IPS-15b (cell line): ENCODE results near the gene CCDC17.

Experiments used
- H3K27me3 ChIP-seq: one replicate; pipeline ENCODE4 v1.6.1; 2013; ENCODE audit warnings: low read length; ENCODE audit not compliant: control insufficient read depth, insufficient read depth
- H3K36me3 ChIP-seq: one replicate; pipeline ENCODE4 v1.6.1; 2013; ENCODE audit warnings: low read length; ENCODE audit not compliant: control insufficient read depth, insufficient read depth
- H3K4me1 ChIP-seq: one replicate; pipeline ENCODE4 v1.6.1; 2013; ENCODE audit warnings: mild to moderate bottlenecking, low read length; ENCODE audit not compliant: control insufficient read depth, insufficient read depth
- H3K4me3 ChIP-seq: one replicate; pipeline ENCODE4 v1.5.1; 2013; ENCODE audit warnings: low read depth, low read length
- H3K9ac ChIP-seq: one replicate; pipeline ENCODE4 v1.6.1; 2013; ENCODE audit warnings: low read depth, mild to moderate bottlenecking, low read length
- H3K9me3 ChIP-seq: one replicate; pipeline ENCODE4 v1.6.1; 2013; ENCODE audit warnings: mild to moderate bottlenecking, low read length; ENCODE audit not compliant: control insufficient read depth, insufficient read depth

Gene CCDC17

DNA sequence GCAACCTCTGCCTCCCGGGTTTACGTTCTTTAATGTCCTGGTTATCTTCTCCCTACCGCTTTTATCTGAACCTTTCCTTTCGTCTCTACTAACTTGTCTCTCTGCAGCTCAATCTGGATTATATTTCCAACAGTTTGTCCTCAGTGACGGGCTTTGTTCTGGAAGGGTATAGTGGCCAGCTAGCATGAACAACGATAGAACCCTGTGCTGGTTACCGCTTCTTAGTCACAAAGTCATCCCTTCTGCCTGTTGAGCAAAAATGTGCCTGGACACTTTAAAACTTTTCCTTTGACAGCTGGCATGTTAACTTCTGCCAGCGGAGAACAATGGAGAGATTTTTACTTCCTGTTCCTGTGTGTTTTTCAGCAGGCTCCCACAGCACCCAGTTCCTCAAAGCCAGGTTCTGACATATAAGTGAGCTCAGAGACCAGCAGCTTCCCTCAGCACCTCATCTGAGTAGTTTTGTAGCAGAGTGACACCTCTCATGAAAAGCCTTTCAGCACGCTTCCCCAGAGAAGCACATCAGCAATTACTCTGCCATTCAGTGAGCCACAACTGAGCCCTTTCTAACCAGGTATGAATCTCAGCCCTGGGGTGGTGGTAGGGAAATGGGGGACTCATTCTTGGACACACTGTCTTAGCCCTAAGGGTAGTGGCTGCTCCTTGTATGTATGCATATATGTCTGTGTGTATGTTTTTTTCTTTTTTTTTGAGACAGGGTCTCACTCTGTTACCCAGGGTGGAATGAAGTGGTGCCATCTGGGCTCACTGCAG is 23.6 kb upstream of the CCDC17 start:
- Histone ChIP-seq H3K9ac (no peak overlapping the region), H3K36me3 (peaks cover 10% of the 10 kb centered on the region)

DNA sequence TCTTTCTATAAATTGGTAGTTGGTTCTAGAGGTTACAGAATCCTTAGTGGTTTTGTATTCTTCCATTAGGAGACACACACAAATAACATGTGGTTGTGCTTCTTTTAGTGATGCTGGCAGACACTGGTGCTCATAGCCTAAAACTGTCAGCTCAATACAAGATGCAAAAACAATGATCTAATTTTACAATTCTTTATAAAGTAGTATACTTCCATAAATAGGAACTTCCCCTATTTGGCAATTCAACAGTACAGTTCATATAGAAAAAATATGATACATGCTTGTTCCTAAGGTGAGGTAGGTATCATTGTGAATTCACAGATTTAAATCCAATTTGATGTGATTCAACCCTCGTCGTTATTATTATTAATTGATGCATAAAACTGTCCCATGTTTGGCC is 20.8 kb upstream of the CCDC17 start:
- no peak overlapping the region for H3K9ac ChIP-seq
- H3K4me1 ChIP-seq = no peaks in the 10 kb centered on the region
- no peak overlapping the region for H3K4me3 ChIP-seq
- H3K9me3 ChIP-seq = no peaks in the 10 kb centered on the region
- H3K27me3 ChIP-seq = no peaks in the 10 kb centered on the region
- peaks cover 14% of the 10 kb centered on the region for H3K36me3 ChIP-seq

More for the DNA sequence above, 23.6 kb upstream of the CCDC17 start:
- no peaks in the 10 kb centered on the region for H3K9me3 ChIP-seq
- H3K4me1 ChIP-seq = no peaks in the 10 kb centered on the region
- H3K27me3 ChIP-seq = no peaks in the 10 kb centered on the region
- H3K4me3 ChIP-seq = no peak overlapping the region

DNA sequence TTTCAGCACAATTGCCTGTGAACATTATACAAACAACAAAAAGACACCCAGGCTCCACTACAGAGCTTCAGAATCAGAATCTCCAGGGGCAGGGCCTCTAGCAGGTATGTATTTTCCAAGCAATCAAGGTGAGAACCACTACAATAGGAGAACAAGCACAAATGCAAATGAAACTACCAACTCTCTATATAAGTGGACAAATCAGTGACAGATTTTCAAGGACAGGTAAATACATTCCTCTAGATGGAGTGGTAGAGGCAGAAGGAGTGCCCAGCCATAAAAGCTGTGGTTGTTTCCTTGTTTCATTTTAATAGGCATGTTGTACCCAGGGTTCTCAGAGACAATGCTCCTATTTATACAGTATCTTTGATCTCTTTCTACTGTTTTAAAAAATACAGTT is 20.1 kb upstream of the CCDC17 start:
- no peaks in the 10 kb centered on the region for H3K27me3 ChIP-seq
- no peaks in the 10 kb centered on the region for H3K4me1 ChIP-seq
- H3K9me3 ChIP-seq = no peaks in the 10 kb centered on the region
- H3K9ac ChIP-seq = no peak overlapping the region
- peaks cover 18% of the 10 kb centered on the region for H3K36me3 ChIP-seq
- no peak overlapping the region for H3K4me3 ChIP-seq

DNA sequence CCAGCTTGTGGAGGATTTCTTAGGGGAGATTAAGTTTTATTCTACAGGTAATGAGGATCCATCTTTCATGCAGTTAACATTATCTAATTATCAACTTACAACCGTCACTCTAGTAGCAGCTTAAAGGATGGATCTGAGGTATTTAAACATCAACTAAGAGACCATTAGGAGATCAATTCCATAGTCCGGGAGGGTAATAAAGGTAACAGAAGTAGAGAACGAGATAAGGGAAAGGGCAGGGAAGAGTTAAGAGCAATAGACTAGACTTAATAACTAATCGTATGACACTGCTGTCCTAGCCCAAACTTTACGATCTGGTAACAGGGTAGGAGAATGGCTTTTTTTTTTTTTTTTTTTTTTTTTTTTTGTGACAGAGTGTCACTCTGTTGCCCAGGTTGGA is 19.5 kb upstream of the CCDC17 start:
- H3K4me1 ChIP-seq = no peaks in the 10 kb centered on the region
- H3K36me3 ChIP-seq = peaks cover 18% of the 10 kb centered on the region
- H3K9me3 ChIP-seq = no peaks in the 10 kb centered on the region
- H3K4me3 ChIP-seq = no peak overlapping the region
- H3K9ac ChIP-seq = no peak overlapping the region
- H3K27me3 ChIP-seq = no peaks in the 10 kb centered on the region

DNA sequence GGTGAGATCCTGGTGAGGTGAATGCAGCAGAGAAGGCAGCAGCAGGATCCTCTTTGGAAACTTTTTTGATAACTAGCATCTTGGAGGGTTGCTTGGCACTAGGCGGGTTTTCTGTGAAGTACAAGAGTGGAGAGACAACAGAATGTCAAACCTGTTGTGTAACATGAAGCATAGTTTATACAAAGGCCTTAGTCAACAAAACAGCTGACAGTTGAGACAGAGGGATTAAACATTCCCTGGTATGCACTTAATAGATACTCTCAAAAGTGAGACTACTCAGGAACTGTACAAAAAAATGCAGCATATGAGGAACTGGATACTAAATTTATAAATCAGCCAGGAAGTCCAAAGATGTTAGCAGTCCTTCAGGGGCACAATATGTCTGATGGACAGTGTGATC is 16.4 kb upstream of the CCDC17 start:
- no peak overlapping the region for H3K9ac ChIP-seq
- H3K27me3 ChIP-seq = no peaks in the 10 kb centered on the region
- H3K4me3 ChIP-seq = no peak overlapping the region
- peaks cover 24% of the 10 kb centered on the region for H3K36me3 ChIP-seq
- no peaks in the 10 kb centered on the region for H3K4me1 ChIP-seq
- no peaks in the 10 kb centered on the region for H3K9me3 ChIP-seq

DNA sequence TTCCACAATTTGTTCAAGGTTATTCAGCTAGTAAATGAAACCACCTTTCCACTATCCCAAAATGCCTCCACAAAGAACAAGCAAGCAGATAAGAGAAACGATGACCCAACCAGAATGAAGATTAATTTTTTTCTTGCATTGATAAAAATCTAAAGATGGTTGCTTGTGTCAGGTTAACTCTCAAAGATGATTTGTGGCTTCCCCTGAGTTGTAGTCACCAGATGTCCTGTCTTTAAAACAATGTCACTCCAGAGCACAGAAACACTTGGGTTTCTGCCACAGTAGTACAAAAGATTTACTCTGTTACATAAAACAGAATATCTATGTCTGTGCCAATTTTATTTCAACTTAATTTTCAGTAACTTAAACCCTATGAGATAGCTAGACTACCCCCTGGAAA is 11.4 kb upstream of the CCDC17 start:
- Histone ChIP-seq H3K9ac (no peak overlapping the region), H3K9me3 (no peaks in the 10 kb centered on the region), H3K4me1 (no peaks in the 10 kb centered on the region), H3K4me3 (no peak overlapping the region), H3K36me3 (peaks cover 33% of the 10 kb centered on the region), H3K27me3 (no peaks in the 10 kb centered on the region)

DNA sequence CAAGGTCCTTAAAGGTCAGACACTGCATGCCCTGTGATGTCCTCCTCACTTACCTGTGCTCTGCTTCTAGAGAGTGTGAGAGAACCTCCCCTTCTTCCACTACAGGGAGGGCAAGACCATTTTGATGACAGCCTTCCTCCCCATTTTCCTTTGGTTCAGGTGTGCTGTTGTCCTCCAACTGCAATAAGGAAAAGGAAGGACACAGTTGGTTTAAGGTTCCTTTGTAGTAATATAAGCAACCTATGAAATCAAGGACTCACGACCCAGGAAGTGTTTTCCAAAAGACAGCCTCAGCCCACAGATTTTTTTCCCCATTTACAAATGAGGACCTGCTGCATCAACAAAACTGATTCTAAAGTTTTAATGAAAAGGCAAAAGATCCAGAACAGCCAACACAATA is 6.6 kb upstream of the CCDC17 start:
- no peaks in the 10 kb centered on the region for H3K27me3 ChIP-seq
- H3K9me3 ChIP-seq = no peaks in the 10 kb centered on the region
- no peaks in the 10 kb centered on the region for H3K4me1 ChIP-seq
- H3K4me3 ChIP-seq = no peak overlapping the region
- peaks cover 43% of the 10 kb centered on the region for H3K36me3 ChIP-seq
- no peak overlapping the region for H3K9ac ChIP-seq

DNA sequence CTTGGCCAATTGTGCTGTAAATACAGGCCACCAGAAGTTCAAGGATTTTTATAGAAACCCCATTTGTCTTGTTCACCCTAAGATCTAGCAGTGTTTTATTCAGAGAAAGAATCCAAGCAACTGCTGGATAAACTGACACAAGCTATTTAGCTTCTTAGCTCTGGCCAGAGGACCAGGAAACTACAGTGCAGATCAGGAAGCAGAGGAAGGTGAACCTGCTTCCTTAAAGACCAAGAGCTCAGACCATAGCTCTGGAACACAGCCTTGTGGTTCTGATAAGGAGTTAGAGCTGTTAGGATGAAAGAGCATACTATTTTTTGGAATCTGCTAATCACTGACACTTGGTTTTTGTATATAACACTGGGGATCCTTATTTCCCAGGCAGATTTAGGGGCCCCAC is 5.2 kb upstream of the CCDC17 start:
- Histone ChIP-seq H3K4me3 (no peak overlapping the region), H3K9ac (no peak overlapping the region), H3K9me3 (no peaks in the 10 kb centered on the region), H3K27me3 (no peaks in the 10 kb centered on the region), H3K4me1 (no peaks in the 10 kb centered on the region), H3K36me3 (peaks cover 43% of the 10 kb centered on the region)

DNA sequence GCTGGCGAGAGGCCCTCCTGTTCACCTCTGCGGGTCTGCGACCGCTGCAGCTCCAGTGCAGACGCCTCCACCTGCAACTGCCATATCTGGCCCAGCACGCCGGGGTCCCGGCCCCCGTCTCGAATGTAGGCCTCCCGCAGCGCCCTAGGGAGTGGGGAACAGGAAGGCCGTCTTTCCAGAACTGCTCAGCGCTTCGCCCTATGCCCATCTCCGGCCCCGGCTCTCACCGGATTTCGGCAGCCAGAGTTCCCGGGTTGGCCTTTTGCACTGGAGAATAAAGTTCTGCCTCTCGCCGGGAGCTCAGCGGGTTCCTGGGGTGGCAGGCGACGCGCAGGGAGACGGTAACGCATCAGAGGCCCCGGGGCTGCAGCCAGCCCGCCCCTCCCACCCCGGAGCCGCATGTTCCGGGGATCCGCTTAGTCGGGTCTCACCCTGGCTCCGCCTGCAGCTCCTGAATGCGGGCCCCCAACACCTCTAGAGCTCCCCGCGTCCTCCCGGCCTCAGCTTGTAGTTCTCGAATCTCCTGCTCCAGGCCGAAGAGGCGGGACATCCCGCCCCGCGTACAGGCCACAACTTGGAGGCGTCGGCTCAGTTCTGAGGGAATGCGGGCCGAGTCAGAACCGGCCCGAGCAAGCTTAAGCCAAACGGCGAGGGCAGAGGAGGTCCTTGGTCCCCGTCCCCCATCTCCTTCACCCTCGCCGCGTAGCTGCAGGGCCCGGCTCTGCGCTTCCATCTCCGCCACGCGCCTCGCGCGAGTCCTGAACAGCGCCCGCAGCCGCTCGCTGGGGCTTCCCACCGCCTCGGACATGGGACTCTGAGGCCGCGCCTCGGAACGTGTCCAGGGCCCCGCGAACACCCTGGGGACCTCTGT is 1.1 kb downstream of the CCDC17 start:
- Histone ChIP-seq H3K27me3 (no peaks in the 10 kb centered on the region), H3K36me3 (peaks cover 18% of the 10 kb centered on the region), H3K4me3 (no peak overlapping the region), H3K9me3 (no peaks in the 10 kb centered on the region), H3K4me1 (no peaks in the 10 kb centered on the region), H3K9ac (peak overlapping the region; percentile 4)

DNA sequence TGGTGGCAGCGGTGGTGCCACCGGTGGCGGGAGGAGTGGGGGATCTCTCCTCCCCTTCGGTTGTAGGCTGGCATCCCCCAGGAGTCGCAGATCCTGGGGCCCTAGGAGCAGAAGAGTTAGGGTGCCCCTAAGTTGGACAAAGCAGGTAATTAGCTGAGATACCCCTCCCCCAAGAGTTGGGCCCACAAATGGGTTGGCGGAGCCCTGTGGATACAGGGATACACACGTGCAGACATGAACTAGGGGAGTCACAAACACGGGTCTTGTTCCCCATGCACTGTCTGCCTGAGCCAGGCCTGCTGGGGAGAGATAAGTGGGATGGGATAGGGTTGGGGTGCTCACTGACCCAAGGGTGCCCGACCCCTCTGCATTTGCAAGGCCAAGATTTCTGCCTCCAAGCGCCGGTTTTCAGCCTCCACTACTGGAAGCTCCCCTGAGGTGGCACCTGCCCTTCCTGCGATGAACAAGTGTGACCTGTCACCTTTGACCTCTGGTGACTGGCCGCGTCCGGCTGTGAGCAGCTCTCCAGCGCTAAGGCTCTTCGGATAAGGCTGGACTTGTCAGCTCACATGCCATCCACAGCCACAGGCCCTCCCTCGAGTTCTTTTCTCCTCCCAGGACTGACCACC is 1.8 kb downstream of the CCDC17 start:
- H3K36me3 ChIP-seq = peaks cover 24% of the 10 kb centered on the region
- H3K4me3 ChIP-seq = no peak overlapping the region
- H3K9ac ChIP-seq = peak overlapping the region; percentile 8
- H3K27me3 ChIP-seq = no peaks in the 10 kb centered on the region
- H3K9me3 ChIP-seq = no peaks in the 10 kb centered on the region
- H3K4me1 ChIP-seq = no peaks in the 10 kb centered on the region

DNA sequence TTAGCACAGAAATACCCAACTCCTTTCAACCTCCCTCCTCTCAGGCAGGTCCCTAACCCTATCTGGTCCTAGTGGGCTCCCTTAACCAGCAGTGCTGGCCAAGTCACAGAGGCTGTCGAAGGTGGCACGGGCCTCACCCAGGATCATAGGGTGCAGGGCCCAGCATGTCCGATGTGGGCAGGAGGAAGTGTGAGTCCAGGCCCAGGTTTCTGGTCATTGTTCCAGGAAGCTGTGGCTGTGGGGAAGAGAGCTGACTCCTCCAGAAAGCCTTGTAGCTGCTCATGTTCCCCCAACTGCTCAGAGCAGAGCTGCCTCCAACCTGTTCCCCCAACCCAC is 2.4 kb downstream of the CCDC17 start:
- no peaks in the 10 kb centered on the region for H3K4me1 ChIP-seq
- peaks cover 24% of the 10 kb centered on the region for H3K36me3 ChIP-seq

More for the DNA sequence above, 2.4 kb downstream of the CCDC17 start:
- Histone ChIP-seq H3K9me3 (no peaks in the 10 kb centered on the region), H3K9ac (no peak overlapping the region), H3K4me3 (no peak overlapping the region), H3K27me3 (no peaks in the 10 kb centered on the region)
